CD14-positive monocyte (primary cell): Measurements from ENCODE around the gene TTC1. TPM values are rescaled to one million over a fixed set of nuclear protein-coding genes. Genes with fewer than 3 reads are reported as not detected.

Experiments used
- DNase-seq, 3 donors: peaks; one replicate each; pipeline ENCODE4 v3.0.0-alpha.2; 2011 to 2022
- H2AFZ ChIP-seq: 2 replicates; pipeline ENCODE4 v1.6.0; 2012; ENCODE audit warnings: mild to moderate bottlenecking, low read depth, low read length, inconsistent platforms; ENCODE audit not compliant: insufficient read depth, poor library complexity, severe bottlenecking
- H3K27ac ChIP-seq, 2 donors: 1 replicate in 1 of 2; 2 replicates in 1 of 2; pipeline ENCODE4 v1.5.1; 2012 to 2013; ENCODE audit warnings: low read length in 2 of 2, control low read depth in 1 of 2, inconsistent platforms in 1 of 2, low read depth in 1 of 2, mild to moderate bottlenecking in 1 of 2
- H3K27me3 ChIP-seq, 2 donors: one replicate each; pipeline versions ENCODE4 v1.6.0 to v1.6.1; 2011 to 2013; ENCODE audit warnings: low read length in 2 of 2; ENCODE audit not compliant: control insufficient read depth in 2 of 2, insufficient read depth in 2 of 2
- H3K36me3 ChIP-seq, 2 donors: replicated peaks in 1 of 2; 1 replicate in 1 of 2; 2 replicates in 1 of 2; pipeline versions ENCODE4 v1.5.1 to v1.6.1; 2012 to 2013; ENCODE audit warnings: low read length in 2 of 2, control low read depth in 1 of 2, inconsistent platforms in 1 of 2, mild to moderate bottlenecking in 1 of 2; ENCODE audit not compliant: insufficient read depth in 2 of 2, control insufficient read depth in 1 of 2
- H3K4me1 ChIP-seq, 2 donors: 1 replicate in 1 of 2; 2 replicates in 1 of 2; pipeline versions ENCODE4 v1.5.1 to v1.6.1; 2012 to 2013; ENCODE audit warnings: low read length in 2 of 2, control low read depth in 1 of 2, inconsistent platforms in 1 of 2, mild to moderate bottlenecking in 1 of 2, moderate library complexity in 1 of 2; ENCODE audit not compliant: insufficient read depth in 2 of 2, control insufficient read depth in 1 of 2
- H3K4me2 ChIP-seq: replicated peaks from 2 replicates; pipeline ENCODE3; 2012; ENCODE audit warnings: low read length, moderate library complexity, mild to moderate bottlenecking; ENCODE audit not compliant: poor library complexity, severe bottlenecking; ENCODE audit errors: extremely low read depth
- H3K4me3 ChIP-seq, 3 experiments: fragments of 200-600 bp in 1 of 3; sonication (generic) in 1 of 3; replicated peaks in 1 of 3; 1 replicate in 2 of 3; 2 replicates in 1 of 3; pipeline ENCODE4 v1.5.1; 2011 to 2013; ENCODE audit warnings: low read length in 3 of 3, mild to moderate bottlenecking in 3 of 3, control low read depth in 2 of 3, low read depth in 2 of 3, inconsistent platforms in 1 of 3, moderate library complexity in 1 of 3
- H3K79me2 ChIP-seq: 2 replicates; pipeline ENCODE4 v1.6.0; 2012; ENCODE audit warnings: mild to moderate bottlenecking, control low read depth, inconsistent platforms, low read length, moderate library complexity; ENCODE audit not compliant: insufficient read depth
- H3K9ac ChIP-seq: 2 replicates; pipeline ENCODE4 v1.6.0; 2017; ENCODE audit warnings: low read length, mild to moderate bottlenecking; ENCODE audit not compliant: insufficient read depth, poor library complexity, severe bottlenecking
- H3K9me3 ChIP-seq, 2 donors: replicated peaks in 1 of 2; 1 replicate in 1 of 2; 2 replicates in 1 of 2; pipeline versions ENCODE4 v1.5.1 to v1.6.1; 2012 to 2013; ENCODE audit warnings: low read length in 2 of 2, control low read depth in 1 of 2; ENCODE audit not compliant: control insufficient read depth in 1 of 2, insufficient read depth in 1 of 2
- H4K20me1 ChIP-seq: 2 replicates; pipeline ENCODE4 v1.6.0; 2012; ENCODE audit warnings: mild to moderate bottlenecking, low read length, control low read depth, moderate library complexity; ENCODE audit not compliant: insufficient read depth
- H3K27ac Mint-ChIP-seq, 7 donors: one replicate each; pipeline ENCODE4 v1.8.0; 2020; ENCODE audit warnings: mild to moderate bottlenecking in 7 of 7, mixed read lengths in 7 of 7, moderate library complexity in 6 of 7, inconsistent platforms in 2 of 7
- H3K27me3 Mint-ChIP-seq, 3 donors: one replicate each; pipeline ENCODE4 v1.8.0; 2021 to 2022; ENCODE audit warnings: low read depth in 3 of 3, mild to moderate bottlenecking in 3 of 3, mixed read lengths in 3 of 3, moderate library complexity in 3 of 3, inconsistent platforms in 1 of 3
- H3K36me3 Mint-ChIP-seq, 2 donors: one replicate each; pipeline ENCODE4 v1.8.0; 2020; ENCODE audit warnings: mixed read lengths in 2 of 2, inconsistent platforms in 1 of 2, mild to moderate bottlenecking in 1 of 2
- H3K4me1 Mint-ChIP-seq: one replicate; pipeline ENCODE4 v1.8.0; 2020; ENCODE audit warnings: mild to moderate bottlenecking, mixed read lengths
- H3K4me3 Mint-ChIP-seq, 2 donors: one replicate each; pipeline ENCODE4 v1.8.0; 2020; ENCODE audit warnings: mild to moderate bottlenecking in 2 of 2, mixed read lengths in 2 of 2, moderate library complexity in 1 of 2
- H3K9me3 Mint-ChIP-seq, 7 donors: one replicate each; pipeline ENCODE4 v1.8.0; 2020 to 2022; ENCODE audit warnings: mixed read lengths in 7 of 7, mild to moderate bottlenecking in 6 of 7, moderate library complexity in 6 of 7, inconsistent platforms in 2 of 7
- WGBS: methylation state at CpG from one replicate; pipeline ENCODE4 v1.1.5; 2013; ENCODE audit warnings: missing lambda C conversion rate; ENCODE audit not compliant: insufficient coverage; 5-methylcytosine and 5-hydroxymethylcytosine counted together
- intact Hi-C, 2 donors: fragments of 100-400 bp; cut with micrococcal nuclease; formaldehyde crosslinking; loops; one replicate each; pipeline versions ENCODE4 v1.15.0 to v1.15.1; 2023
- polyA plus RNA-seq, 3 donors: library from polyadenylated mRNA; depleted of rRNA in 1 of 3; unstranded in 2 of 3; stranded (reverse) in 1 of 3; fragments of 300-500 nt in 2 of 3; fragments of >200 nt in 1 of 3; fragmentation: Illumina TruSeq in 2 of 3; gene quantifications; 1 replicate in 2 of 3; 2 replicates in 1 of 3; pipeline ENCODE4 v1.2.3, GENCODE V29; 2012 to 2021
- TF ChIP-seq, protein P1 (sequence below): fragments of 200-600 bp; IDR thresholded peaks from one replicate; pipeline ENCODE4 v1.8.0; 2022; ENCODE audit warnings: antibody characterized with exemption, mild to moderate bottlenecking

The TTC1 gene
- polyA plus RNA-seq, 3 donors, result 11.4 to 63.4 (median 63.0) TPM

DNA sequence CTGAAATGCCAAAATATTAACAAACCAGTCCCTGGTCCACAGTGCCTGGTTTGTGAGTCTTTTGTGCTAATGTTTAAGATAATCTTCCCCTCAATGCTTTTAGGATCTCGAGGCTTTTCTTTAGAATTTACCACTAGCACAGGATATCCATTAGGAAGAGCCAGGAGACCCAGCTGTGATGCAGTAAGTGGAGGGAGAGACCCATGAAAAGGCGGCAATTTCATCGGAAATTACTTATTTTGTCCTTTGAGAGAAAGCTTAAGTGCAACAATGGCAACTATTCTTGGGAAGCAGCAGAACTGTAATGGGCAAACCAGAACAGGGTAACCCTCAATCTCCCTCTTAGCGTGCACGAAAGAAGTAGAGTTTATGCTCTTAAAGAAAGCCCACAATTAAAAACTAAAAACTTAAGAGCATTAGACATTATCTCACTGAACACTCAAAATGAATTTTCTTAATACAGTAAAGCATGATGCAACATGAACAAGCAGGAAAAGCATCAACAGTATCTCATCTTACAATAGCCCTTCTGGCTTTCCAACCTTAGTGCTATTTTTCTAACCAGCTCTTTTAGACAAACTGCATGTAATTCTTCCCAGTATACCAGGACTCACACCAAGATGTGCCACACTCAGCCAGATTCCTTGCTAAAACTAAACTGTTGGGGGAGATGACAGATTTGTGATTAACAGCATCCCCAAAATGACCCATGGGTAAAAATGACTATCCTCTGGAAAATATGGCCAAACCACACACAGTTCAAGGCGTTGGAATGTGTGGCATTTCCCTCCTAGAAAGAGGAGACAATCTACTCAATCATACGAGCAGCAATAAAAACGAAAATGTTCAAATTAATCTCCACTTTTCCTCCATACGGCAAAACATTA is 73.9 kb downstream of the TTC1 start:
- peaks cover 7% of the 10 kb centered on the region for H3K79me2 ChIP-seq
- no peak overlapping the region for H3K27ac ChIP-seq
- no peak overlapping the region for H3K9ac ChIP-seq
- no peak overlapping the region for H3K4me3 Mint-ChIP-seq
- H3K36me3 Mint-ChIP-seq, result peaks cover 17 to 23% of the 10 kb centered on the region in 2 donors
- WGBS, result no CpG with 5 or more reads among the region's 9 CpGs
- TF ChIP-seq, protein P1, sequence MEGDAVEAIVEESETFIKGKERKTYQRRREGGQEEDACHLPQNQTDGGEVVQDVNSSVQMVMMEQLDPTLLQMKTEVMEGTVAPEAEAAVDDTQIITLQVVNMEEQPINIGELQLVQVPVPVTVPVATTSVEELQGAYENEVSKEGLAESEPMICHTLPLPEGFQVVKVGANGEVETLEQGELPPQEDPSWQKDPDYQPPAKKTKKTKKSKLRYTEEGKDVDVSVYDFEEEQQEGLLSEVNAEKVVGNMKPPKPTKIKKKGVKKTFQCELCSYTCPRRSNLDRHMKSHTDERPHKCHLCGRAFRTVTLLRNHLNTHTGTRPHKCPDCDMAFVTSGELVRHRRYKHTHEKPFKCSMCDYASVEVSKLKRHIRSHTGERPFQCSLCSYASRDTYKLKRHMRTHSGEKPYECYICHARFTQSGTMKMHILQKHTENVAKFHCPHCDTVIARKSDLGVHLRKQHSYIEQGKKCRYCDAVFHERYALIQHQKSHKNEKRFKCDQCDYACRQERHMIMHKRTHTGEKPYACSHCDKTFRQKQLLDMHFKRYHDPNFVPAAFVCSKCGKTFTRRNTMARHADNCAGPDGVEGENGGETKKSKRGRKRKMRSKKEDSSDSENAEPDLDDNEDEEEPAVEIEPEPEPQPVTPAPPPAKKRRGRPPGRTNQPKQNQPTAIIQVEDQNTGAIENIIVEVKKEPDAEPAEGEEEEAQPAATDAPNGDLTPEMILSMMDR, result no peak
- H3K36me3 ChIP-seq, result peaks cover 16 to 21% of the 10 kb centered on the region in 2 donors
- no peak for DNase-seq
- H3K27ac Mint-ChIP-seq, result peak overlapping the region in 1 of 7 donors; percentile 60
- H3K27me3 Mint-ChIP-seq, result no peaks in the 10 kb centered on the region
- peaks cover 5% of the 10 kb centered on the region for H3K4me1 Mint-ChIP-seq
- peaks cover 5% of the 10 kb centered on the region for H4K20me1 ChIP-seq
- H3K4me3 ChIP-seq, result no peak overlapping the region
- intact Hi-C loops, result no loop called here
- no peak overlapping the region for H2AFZ ChIP-seq
- H3K4me2 ChIP-seq, result no peak overlapping the region
- H3K9me3 Mint-ChIP-seq, result no peaks in the 10 kb centered on the region
- H3K27me3 ChIP-seq, result no peaks in the 10 kb centered on the region
- H3K4me1 ChIP-seq, result peaks cover 2 to 6% of the 10 kb centered on the region in 2 donors
- no peaks in the 10 kb centered on the region for H3K9me3 ChIP-seq

DNA sequence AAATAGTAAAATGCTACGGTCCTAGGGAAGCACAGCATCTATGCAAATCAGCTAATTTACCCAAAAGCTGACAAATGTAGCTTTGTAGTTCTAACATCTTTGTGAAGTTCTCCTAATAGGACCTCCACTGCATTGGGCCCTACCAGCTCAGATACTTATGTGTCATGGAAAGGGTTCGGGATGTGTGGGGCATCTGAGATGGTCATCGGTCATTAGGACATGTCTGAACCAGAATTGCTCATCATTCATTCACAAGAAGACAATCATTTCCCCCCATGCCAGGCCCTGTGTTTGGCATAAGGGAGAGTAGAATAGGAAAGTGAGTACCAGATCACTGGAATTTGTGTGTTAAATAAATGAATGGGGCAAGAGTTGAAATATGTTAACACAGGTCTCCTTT is 74.6 kb downstream of the TTC1 start:
- Histone ChIP-seq H4K20me1 (peaks cover 4% of the 10 kb centered on the region), H3K27me3 (no peaks in the 10 kb centered on the region), H2AFZ (no peak overlapping the region), H3K36me3 (peaks cover 10 to 15% of the 10 kb centered on the region in 2 donors), H3K9ac (no peak overlapping the region), H3K4me3 (no peak overlapping the region), H3K79me2 (peaks cover 14% of the 10 kb centered on the region), H3K27ac (no peak overlapping the region), H3K4me1 (peaks cover 9 to 12% of the 10 kb centered on the region in 2 donors), H3K9me3 (no peaks in the 10 kb centered on the region), H3K4me2 (no peak overlapping the region)
- Mint-ChIP-seq H3K9me3 (no peaks in the 10 kb centered on the region), H3K27ac (no peak overlapping the region), H3K36me3 (peaks cover 11 to 17% of the 10 kb centered on the region in 2 donors), H3K4me3 (no peak overlapping the region), H3K4me1 (peaks cover 11% of the 10 kb centered on the region), H3K27me3 (no peaks in the 10 kb centered on the region)
- no peak for DNase-seq
- TF ChIP-seq, protein P1, result no peak
- intact Hi-C loops, result no loop called here
- no CpG with 5 or more reads among the region's 3 CpGs for WGBS
